Measurements from ENCODE around the gene LRRC46. TPM values are rescaled to one million over a fixed set of nuclear protein-coding genes. Genes with fewer than 3 reads are reported as not detected.

The LRRC46 gene
- total RNA-seq, 1 experiment from 2014 or later, result 0.39 TPM

DNA sequence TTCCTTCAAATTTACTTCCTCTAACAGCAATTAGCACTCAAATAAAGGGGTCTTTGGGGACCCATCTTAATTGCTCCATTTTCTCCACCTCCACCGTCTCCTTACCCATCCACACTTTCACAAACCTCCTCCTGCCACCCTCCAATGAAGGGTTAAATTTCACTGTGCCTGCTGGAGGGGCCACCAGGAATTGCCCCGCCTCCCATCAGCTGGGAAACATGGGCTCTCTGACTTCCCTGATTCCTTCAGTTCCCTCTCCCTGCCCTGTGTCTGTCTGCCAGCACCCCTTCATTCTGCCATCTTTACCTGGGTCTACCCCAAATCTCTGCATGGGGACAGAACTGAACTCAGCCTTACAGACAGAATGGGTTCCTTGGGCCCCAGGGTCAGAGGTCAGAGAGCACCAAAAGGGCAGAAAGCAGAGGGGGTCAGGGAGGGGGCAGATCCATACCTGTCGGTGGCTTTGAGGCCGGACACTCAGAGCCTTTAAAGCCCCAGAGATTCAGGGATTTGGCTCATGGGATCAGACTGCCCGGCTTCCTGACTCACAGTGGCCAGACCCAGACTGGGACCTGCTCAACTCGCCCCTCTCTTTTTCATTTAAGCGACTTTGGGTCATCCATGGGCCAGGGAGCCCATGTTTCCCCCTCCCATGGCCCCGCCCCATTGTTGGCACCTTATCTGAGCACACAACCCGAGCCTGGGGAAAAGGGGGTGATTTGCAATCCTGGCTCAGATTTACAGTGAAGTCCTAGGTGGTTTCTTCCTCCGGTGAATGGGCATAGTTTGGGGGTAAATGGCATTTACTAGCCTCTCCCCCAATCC lies 46.9 kb downstream of the LRRC46 start (continued):
- TF ChIP-seq, protein P1, sequence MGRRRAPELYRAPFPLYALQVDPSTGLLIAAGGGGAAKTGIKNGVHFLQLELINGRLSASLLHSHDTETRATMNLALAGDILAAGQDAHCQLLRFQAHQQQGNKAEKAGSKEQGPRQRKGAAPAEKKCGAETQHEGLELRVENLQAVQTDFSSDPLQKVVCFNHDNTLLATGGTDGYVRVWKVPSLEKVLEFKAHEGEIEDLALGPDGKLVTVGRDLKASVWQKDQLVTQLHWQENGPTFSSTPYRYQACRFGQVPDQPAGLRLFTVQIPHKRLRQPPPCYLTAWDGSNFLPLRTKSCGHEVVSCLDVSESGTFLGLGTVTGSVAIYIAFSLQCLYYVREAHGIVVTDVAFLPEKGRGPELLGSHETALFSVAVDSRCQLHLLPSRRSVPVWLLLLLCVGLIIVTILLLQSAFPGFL (CRISPR knock-in tag; IDR thresholded peaks at IDR 0.05; ENCODE audit: borderline replicate concordance), result no peak
- TF ChIP-seq FOXP1 (CRISPR knock-in tag; IDR thresholded peaks at IDR 0.05; ENCODE audit: borderline replicate concordance), result no peak
- TF ChIP-seq TCF7 (CRISPR knock-in tag; IDR thresholded peaks at IDR 0.05; ENCODE audit: low read depth), result no peak
- TF ChIP-seq TEAD1 (CRISPR knock-in tag; IDR thresholded peaks at IDR 0.05), result no peak
- no peak for TF ChIP-seq ZNF671 (CRISPR knock-in tag; IDR thresholded peaks at IDR 0.05)
- TF ChIP-seq, protein P2, sequence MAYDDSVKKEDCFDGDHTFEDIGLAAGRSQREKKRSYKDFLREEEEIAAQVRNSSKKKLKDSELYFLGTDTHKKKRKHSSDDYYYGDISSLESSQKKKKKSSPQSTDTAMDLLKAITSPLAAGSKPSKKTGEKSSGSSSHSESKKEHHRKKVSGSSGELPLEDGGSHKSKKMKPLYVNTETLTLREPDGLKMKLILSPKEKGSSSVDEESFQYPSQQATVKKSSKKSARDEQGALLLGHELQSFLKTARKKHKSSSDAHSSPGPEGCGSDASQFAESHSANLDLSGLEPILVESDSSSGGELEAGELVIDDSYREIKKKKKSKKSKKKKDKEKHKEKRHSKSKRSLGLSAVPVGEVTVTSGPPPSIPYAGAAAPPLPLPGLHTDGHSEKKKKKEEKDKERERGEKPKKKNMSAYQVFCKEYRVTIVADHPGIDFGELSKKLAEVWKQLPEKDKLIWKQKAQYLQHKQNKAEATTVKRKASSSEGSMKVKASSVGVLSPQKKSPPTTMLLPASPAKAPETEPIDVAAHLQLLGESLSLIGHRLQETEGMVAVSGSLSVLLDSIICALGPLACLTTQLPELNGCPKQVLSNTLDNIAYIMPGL (CRISPR knock-in tag; IDR thresholded peaks at IDR 0.05), result no peak
- no peak for TF ChIP-seq PRRX2 (CRISPR knock-in tag; IDR thresholded peaks at IDR 0.05)
- TF ChIP-seq GRHL2 (CRISPR knock-in tag; IDR thresholded peaks at IDR 0.05; ENCODE audit: insufficient replicate concordance, severe bottlenecking), result no peak
- no peak for TF ChIP-seq NR1H2 (CRISPR knock-in tag; IDR thresholded peaks at IDR 0.05)
- TF ChIP-seq, protein P3, sequence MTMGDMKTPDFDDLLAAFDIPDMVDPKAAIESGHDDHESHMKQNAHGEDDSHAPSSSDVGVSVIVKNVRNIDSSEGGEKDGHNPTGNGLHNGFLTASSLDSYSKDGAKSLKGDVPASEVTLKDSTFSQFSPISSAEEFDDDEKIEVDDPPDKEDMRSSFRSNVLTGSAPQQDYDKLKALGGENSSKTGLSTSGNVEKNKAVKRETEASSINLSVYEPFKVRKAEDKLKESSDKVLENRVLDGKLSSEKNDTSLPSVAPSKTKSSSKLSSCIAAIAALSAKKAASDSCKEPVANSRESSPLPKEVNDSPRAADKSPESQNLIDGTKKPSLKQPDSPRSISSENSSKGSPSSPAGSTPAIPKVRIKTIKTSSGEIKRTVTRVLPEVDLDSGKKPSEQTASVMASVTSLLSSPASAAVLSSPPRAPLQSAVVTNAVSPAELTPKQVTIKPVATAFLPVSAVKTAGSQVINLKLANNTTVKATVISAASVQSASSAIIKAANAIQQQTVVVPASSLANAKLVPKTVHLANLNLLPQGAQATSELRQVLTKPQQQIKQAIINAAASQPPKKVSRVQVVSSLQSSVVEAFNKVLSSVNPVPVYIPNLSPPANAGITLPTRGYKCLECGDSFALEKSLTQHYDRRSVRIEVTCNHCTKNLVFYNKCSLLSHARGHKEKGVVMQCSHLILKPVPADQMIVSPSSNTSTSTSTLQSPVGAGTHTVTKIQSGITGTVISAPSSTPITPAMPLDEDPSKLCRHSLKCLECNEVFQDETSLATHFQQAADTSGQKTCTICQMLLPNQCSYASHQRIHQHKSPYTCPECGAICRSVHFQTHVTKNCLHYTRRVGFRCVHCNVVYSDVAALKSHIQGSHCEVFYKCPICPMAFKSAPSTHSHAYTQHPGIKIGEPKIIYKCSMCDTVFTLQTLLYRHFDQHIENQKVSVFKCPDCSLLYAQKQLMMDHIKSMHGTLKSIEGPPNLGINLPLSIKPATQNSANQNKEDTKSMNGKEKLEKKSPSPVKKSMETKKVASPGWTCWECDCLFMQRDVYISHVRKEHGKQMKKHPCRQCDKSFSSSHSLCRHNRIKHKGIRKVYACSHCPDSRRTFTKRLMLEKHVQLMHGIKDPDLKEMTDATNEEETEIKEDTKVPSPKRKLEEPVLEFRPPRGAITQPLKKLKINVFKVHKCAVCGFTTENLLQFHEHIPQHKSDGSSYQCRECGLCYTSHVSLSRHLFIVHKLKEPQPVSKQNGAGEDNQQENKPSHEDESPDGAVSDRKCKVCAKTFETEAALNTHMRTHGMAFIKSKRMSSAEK (CRISPR knock-in tag; IDR thresholded peaks at IDR 0.05; ENCODE audit: borderline replicate concordance), result no peak
- no peak for TF ChIP-seq ZNF121 (CRISPR knock-in tag; IDR thresholded peaks at IDR 0.05)
- no peak for TF ChIP-seq CBFB (CRISPR knock-in tag; IDR thresholded peaks at IDR 0.05; ENCODE audit: low read depth)

DNA sequence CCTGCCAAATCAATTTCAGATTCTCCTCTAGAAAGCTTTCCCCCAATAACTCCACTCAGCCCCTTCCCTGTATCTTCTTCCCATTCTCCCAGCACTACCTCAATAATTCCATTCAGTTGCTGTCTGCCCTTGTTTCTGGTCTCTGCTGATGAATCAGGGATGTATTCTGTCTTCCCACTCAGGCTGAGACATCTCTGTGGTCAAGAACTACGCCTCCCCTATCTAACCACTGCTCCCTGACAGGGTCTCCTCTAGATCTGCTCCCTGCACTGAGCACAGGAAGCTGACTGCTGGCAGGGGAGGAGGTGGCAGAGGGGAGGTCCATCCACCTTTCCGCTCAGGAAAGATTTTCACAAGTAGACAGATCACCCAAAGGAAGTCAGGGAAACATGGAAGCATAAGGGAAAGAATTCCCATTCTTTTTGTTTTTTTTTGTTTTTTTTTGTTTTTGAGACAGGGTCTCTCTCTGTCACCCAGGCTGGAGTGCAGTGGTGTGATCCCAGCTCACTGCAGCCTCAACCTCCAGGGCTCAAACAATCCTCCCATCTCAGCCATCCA lies 47.6 kb downstream of the LRRC46 start:
- ChIA-PET POLR2A (no interaction called here), CTCF (interaction anchor here (0.6 to 18.5 kb wide), 3 partner anchors 10 to 139 kb away, joined by 4 to 1122 read pairs (median 15); partner anchors contain the start of genes SCRN2 and SP6)
- Mint-ChIP-seq H3K27ac (no peak overlapping the region), H3K36me3 (no peaks in the 10 kb centered on the region), H3K4me1 (peaks cover 36% of the 10 kb centered on the region), H3K9me3 (no peaks in the 10 kb centered on the region), H3K4me3 (no peak overlapping the region), H3K27me3 (ENCODE audit: low read depth) (peaks cover 28% of the 10 kb centered on the region)
- ATAC-seq (no peak), DNase-seq (ENCODE audit: low spot score) (no peak)
- TF ChIP-seq, protein P1 (CRISPR knock-in tag; IDR thresholded peaks at IDR 0.05; ENCODE audit: borderline replicate concordance), result no peak
- TF ChIP-seq, protein P4, sequence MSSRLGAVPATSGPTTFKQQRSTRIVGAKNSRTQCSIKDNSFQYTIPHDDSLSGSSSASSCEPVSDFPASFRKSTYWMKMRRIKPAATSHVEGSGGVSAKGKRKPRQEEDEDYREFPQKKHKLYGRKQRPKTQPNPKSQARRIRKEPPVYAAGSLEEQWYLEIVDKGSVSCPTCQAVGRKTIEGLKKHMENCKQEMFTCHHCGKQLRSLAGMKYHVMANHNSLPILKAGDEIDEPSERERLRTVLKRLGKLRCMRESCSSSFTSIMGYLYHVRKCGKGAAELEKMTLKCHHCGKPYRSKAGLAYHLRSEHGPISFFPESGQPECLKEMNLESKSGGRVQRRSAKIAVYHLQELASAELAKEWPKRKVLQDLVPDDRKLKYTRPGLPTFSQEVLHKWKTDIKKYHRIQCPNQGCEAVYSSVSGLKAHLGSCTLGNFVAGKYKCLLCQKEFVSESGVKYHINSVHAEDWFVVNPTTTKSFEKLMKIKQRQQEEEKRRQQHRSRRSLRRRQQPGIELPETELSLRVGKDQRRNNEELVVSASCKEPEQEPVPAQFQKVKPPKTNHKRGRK (CRISPR knock-in tag; IDR thresholded peaks at IDR 0.05; ENCODE audit: borderline replicate concordance), result no peak
- TF ChIP-seq, protein P5, sequence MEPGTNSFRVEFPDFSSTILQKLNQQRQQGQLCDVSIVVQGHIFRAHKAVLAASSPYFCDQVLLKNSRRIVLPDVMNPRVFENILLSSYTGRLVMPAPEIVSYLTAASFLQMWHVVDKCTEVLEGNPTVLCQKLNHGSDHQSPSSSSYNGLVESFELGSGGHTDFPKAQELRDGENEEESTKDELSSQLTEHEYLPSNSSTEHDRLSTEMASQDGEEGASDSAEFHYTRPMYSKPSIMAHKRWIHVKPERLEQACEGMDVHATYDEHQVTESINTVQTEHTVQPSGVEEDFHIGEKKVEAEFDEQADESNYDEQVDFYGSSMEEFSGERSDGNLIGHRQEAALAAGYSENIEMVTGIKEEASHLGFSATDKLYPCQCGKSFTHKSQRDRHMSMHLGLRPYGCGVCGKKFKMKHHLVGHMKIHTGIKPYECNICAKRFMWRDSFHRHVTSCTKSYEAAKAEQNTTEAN (CRISPR knock-in tag; IDR thresholded peaks at IDR 0.05), result no peak
- TF ChIP-seq RELA (CRISPR knock-in tag; IDR thresholded peaks at IDR 0.05; ENCODE audit: borderline replicate concordance) (no peak), SMAD4 (CRISPR knock-in tag; IDR thresholded peaks at IDR 0.05) (no peak)
- TF ChIP-seq, protein P6, sequence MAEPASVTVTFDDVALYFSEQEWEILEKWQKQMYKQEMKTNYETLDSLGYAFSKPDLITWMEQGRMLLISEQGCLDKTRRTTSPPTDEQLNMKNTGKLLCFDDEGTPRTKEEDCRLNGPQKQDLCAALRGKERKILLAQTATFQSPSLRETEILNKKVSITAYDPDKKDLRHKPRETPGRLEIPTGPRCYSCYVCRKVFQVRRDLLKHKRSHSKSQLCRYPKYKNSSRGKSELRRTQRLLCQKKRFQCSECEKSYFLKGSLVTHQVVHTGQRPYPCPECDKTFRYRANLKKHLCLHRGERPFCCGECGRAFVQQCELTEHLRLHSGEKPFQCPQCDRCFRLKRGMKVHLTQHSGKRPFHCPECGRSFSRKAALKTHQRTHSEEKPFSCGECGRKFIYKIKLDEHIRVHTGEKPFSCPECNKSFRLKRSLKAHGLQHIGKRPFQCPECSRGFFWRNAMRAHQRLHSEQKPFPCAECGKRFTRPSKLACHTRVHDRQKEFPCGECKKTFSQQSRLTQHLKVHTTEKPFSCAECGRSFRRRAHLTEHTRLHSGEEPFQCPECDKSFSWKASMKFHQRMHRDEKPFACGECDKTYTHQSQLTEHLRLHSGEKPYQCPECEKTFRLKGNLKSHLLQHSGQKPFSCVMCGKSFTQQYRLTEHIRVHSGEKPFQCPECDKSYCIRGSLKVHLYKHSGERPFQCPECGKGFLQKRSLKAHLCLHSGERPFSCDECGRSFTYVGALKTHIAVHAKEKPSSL (CRISPR knock-in tag; conservative IDR thresholded peaks at IDR 0.05), result no peak
